BJ (cell line): Measurements from ENCODE around the gene DYNLT5. TPM values are rescaled to one million over a fixed set of nuclear protein-coding genes. Genes with fewer than 3 reads are reported as not detected.
"Not testable (repeated sequence)": the region's sequence is repeated elsewhere in the genome, so short reads cannot be mapped to it uniquely, and the experiment has no call there.

Experiments used
- CTCF ChIA-PET: fragments of 350-600 bp; formaldehyde crosslinking; extraction: SDS; loops from one replicate; lab custom pipeline; 2021; ENCODE audit warnings: antibody characterized with exemption, inconsistent platforms; lab: Yijun Ruan, JAX
- POLR2A ChIA-PET: fragments of 300-600 bp; sonication (Branson Sonifier 250); formaldehyde crosslinking; extraction: SDS; loops from one replicate; lab custom pipeline; 2021; ENCODE audit warnings: antibody characterized with exemption; lab: Charles Lee
- DNase-seq: peaks from one replicate; pipeline ENCODE4 v3.0.0-alpha.2; 2011; ENCODE audit warnings: low read depth
- H3K27me3 ChIP-seq: 2 replicates; pipeline ENCODE4 v1.6.0; 2011; ENCODE audit warnings: low read length; ENCODE audit not compliant: control insufficient read depth, insufficient read depth
- H3K36me3 ChIP-seq: 2 replicates; pipeline ENCODE4 v1.5.1; 2011; ENCODE audit warnings: low read length; ENCODE audit not compliant: control insufficient read depth, insufficient read depth
- H3K4me3 ChIP-seq: 2 replicates; pipeline ENCODE4 v1.5.1; 2011; ENCODE audit warnings: low read depth, mild to moderate bottlenecking, control low read depth, low read length
- CTCF ChIP-seq: IDR thresholded peaks from 2 replicates; pipeline ENCODE4 v1.5.1; 2011; ENCODE audit warnings: low read depth, mild to moderate bottlenecking, control low read depth, inconsistent platforms, low read length, moderate library complexity; ENCODE audit not compliant: insufficient read depth
- polyA plus RNA-seq: library from polyadenylated mRNA; depleted of rRNA; stranded (reverse); fragments of >200 nt; gene quantifications from 2 replicates; pipeline ENCODE4 v1.2.3, GENCODE V29; 2011

The DYNLT5 gene
- polyA plus RNA-seq, 1 experiment, result 0.52 TPM

- Histone ChIP-seq H3K27me3 (no peaks in the 10 kb centered on the region), H3K4me3 (no peak overlapping the region), H3K36me3 (no peaks in the 10 kb centered on the region)
- ChIA-PET POLR2A (interaction anchor here (0.6 kb wide), 1 partner anchor 73 kb away, joined by 5 read pairs; no protein-coding TSS in a partner anchor), CTCF (interaction anchor here (1.7 kb wide), 1 partner anchor 23 kb away, joined by 4 read pairs; no protein-coding TSS in a partner anchor)
- DNase-seq, result no peak
- no peak for TF ChIP-seq CTCF
Observed at GRCh38 chr1:66788231-66788939, 36.1 kb downstream of the DYNLT5 start.

GRCh38 chr1:66791621-66792610 lies 39.7 kb downstream of the DYNLT5 start:
- H3K27me3 ChIP-seq, result no peaks in the 10 kb centered on the region
- ChIA-PET CTCF (interaction anchor here (0.7 to 1.8 kb wide), 2 partner anchors 17 to 357 kb away, joined by 3 to 4 read pairs; no protein-coding TSS in a partner anchor), POLR2A (no interaction called here)
- no peak for TF ChIP-seq CTCF
- no peaks in the 10 kb centered on the region for H3K36me3 ChIP-seq
- no peak overlapping the region for H3K4me3 ChIP-seq
- DNase-seq, result no peak

- H3K27me3 ChIP-seq, POLR2A ChIA-PET, CTCF ChIA-PET: not testable (repeated sequence)
Observed at GRCh38 chr1:66795839-66796238, 43.6 kb downstream of the DYNLT5 start.

GRCh38 chr1:66809245-66809644 lies 57.0 kb downstream of the DYNLT5 start:
- ChIA-PET POLR2A (no interaction called here), CTCF (interaction anchor here (1.0 kb wide), 1 partner anchor 17 kb away, joined by 3 read pairs; no protein-coding TSS in a partner anchor)
- no peak for TF ChIP-seq CTCF
- Histone ChIP-seq H3K4me3 (no peak overlapping the region), H3K36me3 (no peaks in the 10 kb centered on the region), H3K27me3 (no peaks in the 10 kb centered on the region)
- no peak for DNase-seq

More at GRCh38 chr1:66795839-66796238, 43.6 kb downstream of the DYNLT5 start:
- H3K36me3 ChIP-seq, H3K4me3 ChIP-seq, DNase-seq: not testable (repeated sequence)

- ChIA-PET CTCF (interaction anchor here (1.0 kb wide), 1 partner anchor 17 kb away, joined by 3 read pairs; no protein-coding TSS in a partner anchor), POLR2A (no interaction called here)
- Histone ChIP-seq H3K36me3 (no peaks in the 10 kb centered on the region), H3K4me3 (no peak overlapping the region), H3K27me3 (no peaks in the 10 kb centered on the region)
- DNase-seq, result no peak
- no peak for TF ChIP-seq CTCF
Observed at GRCh38 chr1:66809736-66810326, 57.6 kb downstream of the DYNLT5 start.
